T-cell (primary cell): ENCODE data around the gene CNGB1. TPM values are rescaled to one million over a fixed set of nuclear protein-coding genes. Genes with fewer than 3 reads are reported as not detected.

Source experiments
- ATAC-seq, 4 experiments: fragments of 200-7000 bp in 3 of 4; fragments of 150-1000 bp in 1 of 4; cut with Tn5 transposase; replicated peaks in 1 of 4; 1 replicate in 3 of 4; 2 replicates in 1 of 4; pipeline ENCODE4 v1.10.0; 2021; ENCODE audit warnings: moderate library complexity in 3 of 4, mild to moderate bottlenecking in 2 of 4, moderate number of reproducible peaks in 1 of 4
- CTCF ChIA-PET, 2 donors: fragments of 300-600 bp; sonication (Branson Sonifier 250); formaldehyde crosslinking; loops; one replicate each; lab custom pipeline; 2022; ENCODE audit warnings: antibody characterized with exemption in 2 of 2; lab: Charles Lee
- POLR2A ChIA-PET, 2 donors: fragments of 300-600 bp; sonication (Branson Sonifier 250); formaldehyde crosslinking; loops; one replicate each; lab custom pipeline; 2022; ENCODE audit warnings: antibody characterized with exemption in 2 of 2; lab: Charles Lee
- DNase-seq, 35 experiments: peaks; one replicate each; pipeline versions ENCODE4 v3.0.0 to v3.0.0-alpha.2; 2013 to 2023
- H3K27ac ChIP-seq: one replicate; pipeline ENCODE4 v1.5.1; 2013; ENCODE audit warnings: low read length
- H3K27me3 ChIP-seq, 2 experiments: replicated peaks in 1 of 2; 1 replicate in 1 of 2; 2 replicates in 1 of 2; pipeline versions ENCODE4 v1.6.1 to v1.7.0; 2013; ENCODE audit warnings: low read length in 1 of 2, mixed read lengths in 1 of 2; ENCODE audit not compliant: control insufficient read depth in 2 of 2, insufficient read depth in 2 of 2; ENCODE audit errors: extremely low read depth in 1 of 2
- H3K36me3 ChIP-seq, 2 donors: 1 replicate in 1 of 2; 2 replicates in 1 of 2; pipeline versions ENCODE4 v1.6.1 to v1.7.0; 2013; ENCODE audit warnings: low read length in 1 of 2; ENCODE audit not compliant: control insufficient read depth in 2 of 2, insufficient read depth in 1 of 2; ENCODE audit errors: extremely low read depth in 1 of 2
- H3K4me1 ChIP-seq, 2 experiments: 1 replicate in 1 of 2; 2 replicates in 1 of 2; pipeline versions ENCODE4 v1.6.1 to v1.7.0; 2013; ENCODE audit warnings: low read length in 2 of 2, mixed read lengths in 1 of 2; ENCODE audit not compliant: insufficient read depth in 2 of 2, control insufficient read depth in 1 of 2; ENCODE audit errors: extremely low read depth in 1 of 2
- H3K4me3 ChIP-seq, 2 donors: 1 replicate in 1 of 2; 2 replicates in 1 of 2; pipeline versions ENCODE4 v1.5.1 to v1.7.0; 2013; ENCODE audit warnings: mild to moderate bottlenecking in 2 of 2, low read length in 1 of 2, moderate library complexity in 1 of 2; ENCODE audit not compliant: control insufficient read depth in 1 of 2; ENCODE audit errors: extremely low read depth in 1 of 2
- H3K9me3 ChIP-seq: 2 replicates; pipeline ENCODE4 v1.7.0; 2013
- H3K27ac Mint-ChIP-seq, 2 donors: one replicate each; pipeline ENCODE4 v1.8.0; 2020 to 2021; ENCODE audit warnings: mild to moderate bottlenecking in 2 of 2, mixed read lengths in 2 of 2
- H3K27me3 Mint-ChIP-seq, 2 donors: one replicate each; pipeline ENCODE4 v1.8.0; 2021 to 2022; ENCODE audit warnings: mixed read lengths in 2 of 2
- H3K36me3 Mint-ChIP-seq: one replicate; pipeline ENCODE4 v1.8.0; 2021; ENCODE audit warnings: mixed read lengths
- H3K4me1 Mint-ChIP-seq, 3 donors: one replicate each; pipeline ENCODE4 v1.8.0; 2020 to 2022; ENCODE audit warnings: mixed read lengths in 3 of 3, mild to moderate bottlenecking in 1 of 3
- H3K4me3 Mint-ChIP-seq, 3 donors: one replicate each; pipeline ENCODE4 v1.8.0; 2020 to 2022; ENCODE audit warnings: mild to moderate bottlenecking in 3 of 3, mixed read lengths in 3 of 3, moderate library complexity in 3 of 3
- H3K9me3 Mint-ChIP-seq, 3 donors: one replicate each; pipeline ENCODE4 v1.8.0; 2020 to 2022; ENCODE audit warnings: mixed read lengths in 3 of 3
- WGBS: methylation state at CpG from one replicate; pipeline ENCODE4 v1.1.5; 2013; ENCODE audit warnings: missing lambda C conversion rate; ENCODE audit not compliant: insufficient coverage; 5-methylcytosine and 5-hydroxymethylcytosine counted together
- total RNA-seq, 35 experiments: library from RNA in 6 of 35; stranded (reverse) in 6 of 35; fragments of 120-200 nt in 1 of 35; gene quantifications; one replicate each; pipeline versions ENCODE4 v1.2.1 to v1.2.4 and lab custom pipeline; 2013 to 2026

The CNGB1 gene
- total RNA-seq, 5 donors from 2014 or later (not counting 1 experiment from before 2014, with no cell fraction given) = not detected

- Mint-ChIP-seq H3K27ac (no peak overlapping the region), H3K36me3 (no peaks in the 10 kb centered on the region), H3K4me3 (no peak overlapping the region), H3K9me3 (no peaks in the 10 kb centered on the region), H3K27me3 (peaks cover 39 to 48% of the 10 kb centered on the region in 2 donors), H3K4me1 (peaks cover 8 to 14% (median 14%) of the 10 kb centered on the region in 3 donors)
- H3K27ac ChIP-seq = no peak overlapping the region
- ATAC-seq (no peak), DNase-seq (no peak)
- H3K4me1 ChIP-seq = peaks cover 0 to 26% of the 10 kb centered on the region in 2 experiments
- H3K9me3 ChIP-seq = no peaks in the 10 kb centered on the region
- no peaks in the 10 kb centered on the region for H3K36me3 ChIP-seq
- H3K4me3 ChIP-seq = no peak overlapping the region
- POLR2A ChIA-PET = no interaction called here
- 67% methylated on average over 3 of the region's 3 CpGs for WGBS
- peaks cover 0 to 47% of the 10 kb centered on the region in 2 experiments for H3K27me3 ChIP-seq
- CTCF ChIA-PET = interaction anchor here in 1 of 2 donors (0.5 kb wide), 1 partner anchor 98 kb away, joined by 5 read pairs; no protein-coding TSS in a partner anchor
These were observed 80.2 kb downstream of the CNGB1 start for GRCh38 chr16:57890752-57891111.

- Mint-ChIP-seq H3K4me3 (no peak overlapping the region), H3K4me1 (peaks cover 8 to 14% (median 14%) of the 10 kb centered on the region in 3 donors), H3K9me3 (no peaks in the 10 kb centered on the region), H3K27me3 (peaks cover 45 to 54% of the 10 kb centered on the region in 2 donors), H3K36me3 (no peaks in the 10 kb centered on the region), H3K27ac (no peak overlapping the region)
- Histone ChIP-seq H3K27ac (peak overlapping the region; percentile 5), H3K9me3 (no peaks in the 10 kb centered on the region), H3K36me3 (no peaks in the 10 kb centered on the region), H3K27me3 (peaks cover 0 to 51% of the 10 kb centered on the region in 2 experiments), H3K4me1 (peaks cover 0 to 26% of the 10 kb centered on the region in 2 experiments), H3K4me3 (no peak overlapping the region)
- POLR2A ChIA-PET = no interaction called here
- CTCF ChIA-PET = interaction anchor here (0.5 to 1.4 kb wide), 2 partner anchors 9 to 97 kb away, joined by 3 to 5 read pairs; no protein-coding TSS in a partner anchor
- ATAC-seq = no peak
- DNase-seq = no peak
- WGBS = 58% methylated on average over 3 of the region's 9 CpGs
These were observed 80.8 kb downstream of the CNGB1 start for GRCh38 chr16:57889960-57890751.

- no peaks in the 10 kb centered on the region for H3K9me3 ChIP-seq
- H3K4me1 ChIP-seq = peaks cover 0 to 25% of the 10 kb centered on the region in 2 experiments
- no CpG with 5 or more reads among the region's 4 CpGs for WGBS
- DNase-seq (no peak), ATAC-seq (no peak)
- peaks cover 0 to 58% of the 10 kb centered on the region in 2 experiments for H3K27me3 ChIP-seq
- Mint-ChIP-seq H3K4me1 (peaks cover 5 to 10% (median 9%) of the 10 kb centered on the region in 3 donors), H3K9me3 (no peaks in the 10 kb centered on the region), H3K36me3 (no peaks in the 10 kb centered on the region), H3K27ac (no peak overlapping the region), H3K4me3 (no peak overlapping the region), H3K27me3 (peaks cover 51 to 60% of the 10 kb centered on the region in 2 donors)
- H3K27ac ChIP-seq = peak overlapping the region; percentile 5
- no peak overlapping the region for H3K4me3 ChIP-seq
- no peaks in the 10 kb centered on the region for H3K36me3 ChIP-seq
- CTCF ChIA-PET = interaction anchor here in 1 of 2 donors (1.4 kb wide), 1 partner anchor 9 kb away, joined by 3 read pairs; no protein-coding TSS in a partner anchor
- POLR2A ChIA-PET = interaction anchor here in 1 of 2 donors (0.6 kb wide), 1 partner anchor 9 kb away, joined by 3 read pairs; no protein-coding TSS in a partner anchor
These were observed 81.4 kb downstream of the CNGB1 start for GRCh38 chr16:57889522-57889921.

- Histone ChIP-seq H3K27me3 (peaks cover 0 to 62% of the 10 kb centered on the region in 2 experiments), H3K4me1 (peaks cover 0 to 24% of the 10 kb centered on the region in 2 experiments), H3K36me3 (no peaks in the 10 kb centered on the region), H3K4me3 (no peak overlapping the region), H3K9me3 (no peaks in the 10 kb centered on the region), H3K27ac (no peak overlapping the region)
- Mint-ChIP-seq H3K27ac (no peak overlapping the region), H3K36me3 (no peaks in the 10 kb centered on the region), H3K4me1 (peaks cover 4 to 8% (median 6%) of the 10 kb centered on the region in 3 donors), H3K27me3 (peaks cover 53 to 63% of the 10 kb centered on the region in 2 donors), H3K9me3 (no peaks in the 10 kb centered on the region), H3K4me3 (no peak overlapping the region)
- WGBS = 90% methylated on average over 2 of the region's 4 CpGs
- CTCF ChIA-PET = interaction anchor here in 1 of 2 donors (1.4 kb wide), 1 partner anchor 10 kb away, joined by 3 read pairs; no protein-coding TSS in a partner anchor
- POLR2A ChIA-PET = interaction anchor here in 1 of 2 donors (0.6 kb wide), 1 partner anchor 9 kb away, joined by 3 read pairs; no protein-coding TSS in a partner anchor
- ATAC-seq = no peak
- no peak for DNase-seq
These were observed 81.8 kb downstream of the CNGB1 start for GRCh38 chr16:57889111-57889510.

GRCh38 chr16:57888128-57888527 lies 82.8 kb downstream of the CNGB1 start:
- H3K9me3 Mint-ChIP-seq = no peaks in the 10 kb centered on the region
- no peak for DNase-seq
- POLR2A ChIA-PET = no interaction called here
- no peak for ATAC-seq
- no peak overlapping the region for H3K27ac Mint-ChIP-seq
- Histone ChIP-seq H3K4me3 (no peak overlapping the region), H3K27me3 (peaks cover 4 to 72% of the 10 kb centered on the region in 2 experiments), H3K36me3 (no peaks in the 10 kb centered on the region), H3K27ac (no peak overlapping the region), H3K9me3 (no peaks in the 10 kb centered on the region), H3K4me1 (peaks cover 0 to 24% of the 10 kb centered on the region in 2 experiments)
- H3K4me3 Mint-ChIP-seq = no peak overlapping the region
- peaks cover 57 to 71% of the 10 kb centered on the region in 2 donors for H3K27me3 Mint-ChIP-seq
- H3K4me1 Mint-ChIP-seq = peaks cover 3 to 4% (median 4%) of the 10 kb centered on the region in 3 donors
- CTCF ChIA-PET = no interaction called here
- H3K36me3 Mint-ChIP-seq = no peaks in the 10 kb centered on the region
- WGBS = no CpG with 5 or more reads among the region's 5 CpGs

GRCh38 chr16:57887711-57888110 lies 83.2 kb downstream of the CNGB1 start:
- H3K4me1 Mint-ChIP-seq = peaks cover 3 to 4% (median 4%) of the 10 kb centered on the region in 3 donors
- Histone ChIP-seq H3K9me3 (no peaks in the 10 kb centered on the region), H3K36me3 (no peaks in the 10 kb centered on the region), H3K27me3 (peaks cover 6 to 75% of the 10 kb centered on the region in 2 experiments), H3K27ac (no peak overlapping the region), H3K4me1 (peaks cover 0 to 24% of the 10 kb centered on the region in 2 experiments), H3K4me3 (no peak overlapping the region)
- DNase-seq (no peak), ATAC-seq (no peak)
- POLR2A ChIA-PET = no interaction called here
- H3K4me3 Mint-ChIP-seq = no peak overlapping the region
- H3K27ac Mint-ChIP-seq = no peak overlapping the region
- 97% methylated on average over 11 of the region's 14 CpGs for WGBS
- H3K36me3 Mint-ChIP-seq = no peaks in the 10 kb centered on the region
- peaks cover 57 to 72% of the 10 kb centered on the region in 2 donors for H3K27me3 Mint-ChIP-seq
- CTCF ChIA-PET = no interaction called here
- no peaks in the 10 kb centered on the region for H3K9me3 Mint-ChIP-seq
